ENCODE data around the gene BCL2L11. TPM values are rescaled to one million over a fixed set of nuclear protein-coding genes. Genes with fewer than 3 reads are reported as not detected.

Gene BCL2L11
- total RNA-seq, 1 donor from 2014 or later = 32.5 TPM

DNA sequence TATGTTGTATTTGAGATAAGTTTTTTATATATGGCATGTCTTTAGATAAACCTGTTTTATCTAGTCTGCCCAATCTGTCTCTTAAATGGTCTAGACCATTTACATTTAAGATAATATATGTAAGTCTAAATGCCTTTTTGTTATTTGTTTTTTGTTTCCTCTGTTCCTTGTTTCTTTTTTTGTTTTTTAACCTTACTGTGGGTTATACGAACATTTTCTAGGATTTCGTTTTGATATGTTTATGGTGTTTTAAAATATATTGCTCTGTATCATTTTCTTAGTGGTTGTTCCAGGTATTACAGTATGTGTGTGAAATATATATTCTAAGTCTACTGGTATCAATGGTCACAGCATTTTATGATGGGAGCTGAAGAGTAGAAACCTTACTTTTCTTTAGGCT lies 13.3 kb downstream of the BCL2L11 start:
- TF ChIP-seq CTCF (IDR thresholded peaks at IDR 0.05; ENCODE audit: unreplicated experiment) = peak; percentile 65
- Mint-ChIP-seq H3K36me3 (ENCODE audit: low read depth, unreplicated experiment) (peaks cover 23% of the 10 kb centered on the region), H3K27me3 (ENCODE audit: unreplicated experiment) (no peaks in the 10 kb centered on the region)

DNA sequence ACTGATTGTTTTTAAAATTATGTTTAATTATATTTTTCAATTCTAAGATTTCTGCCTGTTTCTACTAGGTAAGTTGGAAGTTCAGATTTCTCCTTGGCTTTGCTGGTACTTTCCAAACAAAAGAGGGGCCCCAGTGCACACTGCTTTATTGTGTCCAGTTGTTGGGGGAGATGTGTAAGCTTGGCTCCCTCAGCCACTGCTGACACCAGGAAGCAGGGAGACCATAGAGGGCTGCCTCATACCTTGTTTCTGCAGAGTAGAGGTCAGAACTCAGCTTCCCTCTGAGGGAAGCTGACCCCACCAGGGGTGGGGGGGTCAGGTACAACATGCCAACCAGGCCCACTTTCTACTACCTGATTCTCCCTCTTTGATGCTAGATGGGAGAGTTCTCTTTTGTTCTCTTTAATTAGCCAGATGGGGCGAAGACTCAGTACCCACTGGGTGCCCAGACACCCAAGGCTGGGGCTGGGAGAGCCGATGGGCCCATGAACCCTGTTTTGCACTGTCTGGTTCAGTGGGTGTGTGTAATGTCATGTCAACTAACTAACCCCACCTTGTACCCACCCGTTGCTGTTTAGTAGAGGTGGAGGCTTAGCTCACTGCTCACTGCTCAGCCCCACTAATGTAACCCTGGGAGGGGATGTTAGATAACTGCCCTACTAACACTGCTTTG lies 14.7 kb downstream of the BCL2L11 start:
- H3K9me3 Mint-ChIP-seq (ENCODE audit: unreplicated experiment) = no peaks in the 10 kb centered on the region
- TF ChIP-seq CTCF (IDR thresholded peaks at IDR 0.05; ENCODE audit: unreplicated experiment) = no peak

More for the DNA sequence above, 13.3 kb downstream of the BCL2L11 start:
- Mint-ChIP-seq H3K4me3 (ENCODE audit: unreplicated experiment) (no peak overlapping the region), H3K27ac (ENCODE audit: unreplicated experiment) (no peak overlapping the region), H3K4me1 (ENCODE audit: unreplicated experiment) (peaks cover 21% of the 10 kb centered on the region), H3K9me3 (ENCODE audit: unreplicated experiment) (no peaks in the 10 kb centered on the region)
- DNase-seq (ENCODE audit: low spot score) = no peak

GRCh38 chr2:111135910-111136297 lies 15.2 kb downstream of the BCL2L11 start:
- H3K4me3 Mint-ChIP-seq (ENCODE audit: unreplicated experiment) = no peak overlapping the region
- H3K27ac Mint-ChIP-seq (ENCODE audit: unreplicated experiment) = no peak overlapping the region
- no peak for DNase-seq (ENCODE audit: low spot score)
- no peaks in the 10 kb centered on the region for H3K9me3 Mint-ChIP-seq (ENCODE audit: unreplicated experiment)
- no peaks in the 10 kb centered on the region for H3K27me3 Mint-ChIP-seq (ENCODE audit: unreplicated experiment)
- H3K36me3 Mint-ChIP-seq (ENCODE audit: low read depth, unreplicated experiment) = peaks cover 25% of the 10 kb centered on the region
- H3K4me1 Mint-ChIP-seq (ENCODE audit: unreplicated experiment) = peaks cover 21% of the 10 kb centered on the region
- no peak for TF ChIP-seq CTCF (IDR thresholded peaks at IDR 0.05; ENCODE audit: unreplicated experiment)

More for the DNA sequence above, 14.7 kb downstream of the BCL2L11 start:
- H3K4me1 Mint-ChIP-seq (ENCODE audit: unreplicated experiment) = peaks cover 21% of the 10 kb centered on the region
- H3K27ac Mint-ChIP-seq (ENCODE audit: unreplicated experiment) = no peak overlapping the region
- H3K36me3 Mint-ChIP-seq (ENCODE audit: low read depth, unreplicated experiment) = peaks cover 21% of the 10 kb centered on the region
- DNase-seq (ENCODE audit: low spot score) = no peak
- no peak overlapping the region for H3K4me3 Mint-ChIP-seq (ENCODE audit: unreplicated experiment)
- H3K27me3 Mint-ChIP-seq (ENCODE audit: unreplicated experiment) = no peaks in the 10 kb centered on the region

DNA sequence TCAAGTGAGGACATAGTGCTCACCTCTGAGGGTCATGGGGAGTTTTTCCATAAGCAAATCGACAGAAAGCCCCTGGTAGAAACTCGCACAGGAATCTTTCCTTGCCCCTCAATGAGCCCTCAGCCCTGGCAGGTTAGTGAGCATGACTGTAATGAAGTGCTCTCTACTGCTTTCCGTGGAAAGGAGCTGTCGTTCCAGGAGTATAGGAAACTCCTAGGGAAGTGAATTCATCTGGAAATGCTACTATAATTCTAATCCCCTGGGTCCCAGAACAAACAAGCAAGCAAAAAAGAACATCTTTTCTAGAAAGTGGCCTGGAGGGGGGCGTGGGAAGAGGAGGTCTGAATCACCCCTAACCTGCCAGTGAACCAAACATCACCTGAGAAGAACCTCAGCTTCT lies 18.1 kb downstream of the BCL2L11 start:
- no peak for TF ChIP-seq CTCF (IDR thresholded peaks at IDR 0.05; ENCODE audit: unreplicated experiment)
- DNase-seq (ENCODE audit: low spot score) = no peak
- Mint-ChIP-seq H3K4me3 (ENCODE audit: unreplicated experiment) (no peak overlapping the region), H3K27ac (ENCODE audit: unreplicated experiment) (no peak overlapping the region), H3K36me3 (ENCODE audit: low read depth, unreplicated experiment) (peaks cover 26% of the 10 kb centered on the region), H3K27me3 (ENCODE audit: unreplicated experiment) (no peaks in the 10 kb centered on the region), H3K4me1 (ENCODE audit: unreplicated experiment) (peaks cover 16% of the 10 kb centered on the region), H3K9me3 (ENCODE audit: unreplicated experiment) (no peaks in the 10 kb centered on the region)

DNA sequence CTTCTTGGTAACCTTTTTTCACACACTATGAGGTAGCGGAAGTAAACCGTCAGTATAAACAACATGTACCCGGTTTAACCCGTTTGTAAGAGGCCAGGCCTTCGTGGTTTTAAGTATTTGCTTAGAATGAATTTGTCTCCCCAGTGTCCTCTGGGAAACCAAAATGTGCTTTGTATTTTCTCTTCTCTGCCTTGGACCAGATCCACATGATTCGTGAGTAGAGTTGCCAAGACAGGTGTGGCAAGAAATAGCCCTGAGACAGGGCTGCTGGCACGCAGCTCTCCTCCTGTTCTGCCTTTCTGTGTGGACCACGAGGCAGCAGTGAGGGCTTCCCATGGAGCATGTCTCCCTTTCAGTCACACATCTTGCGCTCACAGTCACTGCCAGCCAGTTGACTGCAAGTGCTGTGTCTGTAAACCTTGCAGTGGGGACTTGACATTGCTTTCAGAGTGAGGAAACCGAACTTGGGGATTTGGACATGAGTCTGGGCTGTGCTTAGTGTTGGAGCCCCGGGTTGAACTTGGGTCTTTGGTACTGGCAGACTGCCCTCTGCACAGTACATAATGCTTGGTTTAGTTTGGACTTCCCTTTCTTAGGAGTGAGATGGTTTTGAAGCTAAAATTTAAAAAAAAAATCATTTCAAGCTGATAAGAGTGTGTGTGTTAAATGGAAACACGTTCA lies 19.1 kb downstream of the BCL2L11 start:
- TF ChIP-seq CTCF (IDR thresholded peaks at IDR 0.05; ENCODE audit: unreplicated experiment) = no peak
- DNase-seq (ENCODE audit: low spot score) = no peak
- H3K27ac Mint-ChIP-seq (ENCODE audit: unreplicated experiment) = no peak overlapping the region
- H3K4me3 Mint-ChIP-seq (ENCODE audit: unreplicated experiment) = no peak overlapping the region
- peaks cover 26% of the 10 kb centered on the region for H3K36me3 Mint-ChIP-seq (ENCODE audit: low read depth, unreplicated experiment)
- H3K9me3 Mint-ChIP-seq (ENCODE audit: unreplicated experiment) = no peaks in the 10 kb centered on the region
- peaks cover 12% of the 10 kb centered on the region for H3K4me1 Mint-ChIP-seq (ENCODE audit: unreplicated experiment)
- H3K27me3 Mint-ChIP-seq (ENCODE audit: unreplicated experiment) = no peaks in the 10 kb centered on the region
